GM18505 (cell line): Measurements from ENCODE around the gene SIRT6.
"Not testable (repeated sequence)": the region's sequence is repeated elsewhere in the genome, so short reads cannot be mapped to it uniquely, and the experiment has no call there.

Experiments
- ATAC-seq: cut with Tn5 transposase; IDR thresholded peaks from one replicate; pipeline ENCODE4 v1.9.1; 2021; ENCODE audit not compliant: unreplicated experiment
- POLR2A ChIP-seq: IDR thresholded peaks from 4 replicates; pipeline ENCODE4 v1.6.1; 2011; ENCODE audit warnings: borderline replicate concordance; ENCODE audit not compliant: insufficient read depth, insufficient read length; ENCODE audit errors: extremely low read depth

The SIRT6 gene

DNA sequence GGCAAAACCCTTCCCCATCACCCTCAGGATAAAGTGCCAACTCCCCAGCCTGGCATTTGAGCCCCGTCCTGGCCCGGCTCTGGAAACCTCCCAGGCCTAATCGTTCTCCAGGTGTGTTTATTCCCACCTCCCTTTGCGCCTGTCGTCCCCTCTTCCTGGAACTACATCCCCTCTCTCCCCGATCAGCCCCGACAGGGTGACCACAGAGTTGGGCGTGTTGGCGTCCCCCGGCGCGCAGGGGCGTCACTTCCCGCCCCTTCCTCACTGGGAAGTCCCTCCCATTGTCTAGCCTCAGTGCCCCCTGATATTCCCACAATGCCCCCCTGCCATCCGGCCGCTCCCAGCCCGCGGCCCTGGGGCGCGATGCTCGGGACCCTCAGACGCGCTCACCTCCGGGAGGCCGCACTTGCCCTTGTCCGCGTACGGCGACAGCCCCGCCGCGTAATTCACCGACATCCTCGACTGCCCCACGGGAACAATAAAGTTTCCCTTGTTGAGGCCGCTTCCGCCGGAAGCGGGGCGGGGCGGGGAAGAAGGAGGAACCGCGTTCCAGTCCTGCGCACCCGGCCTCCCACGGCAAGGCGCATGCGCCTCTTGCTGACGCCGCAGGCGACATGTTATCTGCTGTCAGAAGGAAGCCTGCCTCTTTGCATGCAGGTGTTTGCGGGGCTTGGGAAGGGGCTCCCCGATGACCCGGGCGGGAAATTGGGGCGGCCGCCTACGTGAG lies at the start of gene SIRT6, which contains the start of gene ANKRD24:
Gene SIRT6, minus strand, starts transcription at position 480 of the 727 bp plus-strand sequence. Its CDS starts 24 bp downstream, at position 456.
Gene ANKRD24, plus strand, starts transcription at position 606 of the 727 bp plus-strand sequence. CDS start 3,737 bp downstream, outside the sequence.
- peak; percentile 88 for TF ChIP-seq POLR2A
- ATAC-seq = peak; percentile 68

- ATAC-seq = not testable (repeated sequence)
These were observed 49.8 kb upstream of the SIRT6 start for GRCh38 chr19:4232139-4232538.

DNA sequence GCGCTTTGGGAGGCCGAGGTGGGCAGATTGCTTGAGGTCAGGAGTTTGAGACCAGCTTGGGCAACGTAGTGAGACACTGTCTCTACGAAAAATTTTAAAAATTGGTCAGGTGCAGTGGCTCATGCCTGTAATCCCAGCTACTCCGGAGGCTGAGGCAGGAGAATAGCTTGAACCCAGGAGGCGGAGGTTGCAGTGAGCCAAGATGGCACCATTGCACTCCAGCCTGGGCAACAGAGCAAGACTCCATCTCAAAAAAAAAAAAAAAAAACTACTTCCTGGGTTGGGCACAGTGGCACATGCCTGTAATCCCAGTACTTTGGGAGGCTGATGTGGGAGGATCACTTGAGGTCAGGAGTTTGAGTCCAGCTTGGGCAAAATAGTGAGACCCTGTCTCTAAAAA lies 49.2 kb upstream of the SIRT6 start:
- ATAC-seq = not testable (repeated sequence)

- ATAC-seq = not testable (repeated sequence)
These were observed 47.9 kb upstream of the SIRT6 start for GRCh38 chr19:4230237-4230636.

DNA sequence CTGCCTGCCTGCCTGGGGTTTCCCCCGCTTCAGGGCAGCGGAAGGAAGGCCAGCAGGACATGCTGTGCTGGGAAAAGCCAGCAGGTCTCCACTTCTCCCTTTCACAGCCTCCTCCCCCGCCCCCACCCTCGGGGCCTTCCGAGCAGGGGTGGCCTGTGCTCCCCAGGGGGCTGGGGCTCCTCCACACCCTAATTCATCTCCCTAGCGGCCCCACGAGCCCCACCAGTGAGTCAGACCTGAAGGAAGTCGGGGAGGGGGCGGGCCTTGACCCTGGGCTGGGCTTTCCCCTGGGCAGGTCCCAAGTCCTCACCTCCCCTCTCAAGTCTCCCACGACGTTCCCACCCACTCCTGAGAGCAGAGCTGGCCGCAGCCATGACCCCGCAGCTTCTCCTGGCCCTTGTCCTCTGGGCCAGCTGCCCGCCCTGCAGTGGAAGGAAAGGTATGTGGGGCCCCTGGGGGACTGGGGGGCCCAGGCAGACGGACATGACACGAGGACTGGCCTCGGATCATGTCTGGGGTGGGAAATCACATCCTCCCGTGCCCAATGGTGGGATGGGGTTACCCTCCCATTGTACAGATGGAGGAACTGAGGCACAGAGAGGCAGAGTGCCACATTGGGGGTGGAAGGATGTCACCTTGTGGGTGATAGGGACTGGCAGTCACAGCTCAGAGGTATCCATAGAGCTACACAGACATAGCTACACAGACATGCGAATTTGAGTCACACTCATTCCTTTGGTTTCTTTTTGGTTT lies 47.0 kb upstream of the SIRT6 start, which contains the start of gene EBI3:
Gene EBI3, plus strand, starts transcription at position 345 of the 753 bp plus-strand sequence. Its CDS starts 28 bp downstream, at position 373.
- ATAC-seq = peak; percentile 49
- peak; percentile 72 for TF ChIP-seq POLR2A

GRCh38 chr19:4228765-4229178 lies 46.4 kb upstream of the SIRT6 start:
- TF ChIP-seq POLR2A = no peak
- ATAC-seq = no peak

DNA sequence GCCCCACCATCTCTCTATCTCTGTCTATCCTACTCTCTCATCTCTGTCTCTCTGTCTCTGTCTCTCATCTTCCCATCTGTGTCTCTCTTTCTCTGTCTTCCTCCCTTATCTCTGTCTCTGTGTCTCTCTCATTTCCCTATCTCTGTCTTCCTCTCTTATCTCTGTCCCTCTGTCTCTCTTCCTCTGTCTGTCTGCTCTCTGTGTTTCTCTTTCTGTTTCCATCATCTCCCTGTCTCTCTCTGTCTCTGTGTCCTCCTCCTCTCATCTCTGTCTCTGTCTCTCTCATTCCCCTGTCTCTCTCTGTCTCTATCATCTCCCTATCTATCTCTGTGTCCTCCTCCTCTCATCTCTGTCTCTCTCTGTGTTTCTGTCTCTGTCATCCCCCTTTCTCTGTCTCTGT lies 45.4 kb upstream of the SIRT6 start:
- TF ChIP-seq POLR2A = no peak
- ATAC-seq = no peak

DNA sequence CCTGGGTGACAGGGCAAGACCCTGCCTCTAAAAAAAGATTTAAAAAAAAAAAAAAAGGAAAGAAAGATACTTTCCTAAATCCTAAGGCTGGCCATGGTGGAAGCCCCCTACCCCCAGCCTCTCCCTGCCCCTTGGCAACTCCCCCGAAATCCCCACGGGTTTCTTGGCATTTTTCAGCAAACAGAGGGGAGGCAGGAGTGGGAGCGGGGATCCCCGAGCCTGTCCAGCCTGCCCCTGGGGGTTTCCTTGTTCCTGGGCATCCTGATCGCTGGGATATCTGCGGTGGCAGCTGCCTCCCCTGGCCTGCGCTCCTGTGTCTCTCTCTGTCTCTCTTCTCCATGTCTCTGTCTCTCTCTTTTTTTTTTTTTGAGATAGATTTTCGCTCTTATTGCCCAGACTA lies 43.5 kb upstream of the SIRT6 start:
- ATAC-seq = no peak
- TF ChIP-seq POLR2A = no peak

DNA sequence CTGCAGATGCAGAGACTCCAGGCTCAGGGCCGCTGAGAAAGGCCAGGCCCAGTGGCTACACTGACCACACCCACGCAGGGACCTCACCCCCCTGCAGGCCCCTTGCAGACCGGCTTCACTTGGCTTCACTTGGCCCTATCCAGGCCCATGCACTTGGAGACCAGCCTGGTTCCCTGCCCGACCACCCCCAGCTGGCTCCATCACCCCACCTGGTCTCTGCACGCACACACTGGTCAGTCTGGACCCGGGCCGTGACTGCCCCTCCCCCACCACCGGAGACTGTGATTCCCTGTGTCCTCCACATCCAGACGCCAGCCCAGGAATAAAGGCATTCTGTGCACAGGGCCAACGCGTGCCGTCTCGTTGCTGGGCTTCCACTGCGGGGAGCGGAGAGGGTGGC lies 42.1 kb upstream of the SIRT6 start:
- no peak for TF ChIP-seq POLR2A
- ATAC-seq = no peak

GRCh38 chr19:4220188-4220587 lies 37.8 kb upstream of the SIRT6 start:
- ATAC-seq = no peak
- TF ChIP-seq POLR2A = no peak

DNA sequence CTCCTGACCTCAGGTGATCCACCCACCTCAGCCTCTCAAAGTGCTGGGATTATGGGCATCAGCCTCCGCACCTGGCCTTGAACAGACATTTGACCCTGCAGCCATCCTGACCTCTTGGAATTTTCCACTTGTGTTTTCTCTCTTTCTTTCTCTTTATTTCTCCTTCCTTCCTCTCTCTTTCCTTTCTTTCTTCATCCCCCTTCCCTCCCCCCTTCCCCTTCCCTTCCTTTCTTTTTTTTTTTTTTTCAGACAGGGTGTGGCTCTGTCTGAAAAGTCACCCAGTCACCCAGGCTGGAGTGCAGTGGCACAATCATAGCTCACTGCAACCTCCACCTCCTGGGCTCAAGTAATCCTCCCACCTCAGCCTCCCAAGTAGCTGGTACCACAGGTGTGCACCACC lies 36.2 kb upstream of the SIRT6 start:
- ATAC-seq = not testable (repeated sequence)

GRCh38 chr19:4217429-4218264 lies 35.3 kb upstream of the SIRT6 start:
- TF ChIP-seq POLR2A = no peak
- ATAC-seq = no peak

DNA sequence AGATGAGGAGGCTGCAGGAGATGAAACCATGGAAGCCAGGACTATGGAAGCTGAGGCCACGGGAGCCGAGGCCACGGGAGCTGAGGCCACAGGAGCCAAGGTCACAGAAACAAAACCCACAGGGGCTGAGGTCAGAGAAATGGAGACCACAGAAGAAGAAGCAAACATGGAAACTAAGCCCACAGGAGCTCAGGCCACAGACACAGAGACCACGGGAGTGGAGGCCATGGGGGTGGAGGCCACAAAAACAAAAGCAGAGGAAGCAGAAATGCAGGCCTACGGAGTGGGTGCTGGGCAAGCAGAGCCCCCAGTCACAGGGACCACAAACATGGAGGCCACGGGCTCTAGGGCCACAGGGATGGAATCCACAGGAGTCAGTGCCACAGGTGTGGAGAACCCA lies 34.5 kb upstream of the SIRT6 start:
- TF ChIP-seq POLR2A = no peak
- ATAC-seq = no peak
